ENCODE measurements around the gene HNF4A. TPM values are rescaled to one million over a fixed set of nuclear protein-coding genes. Genes with fewer than 3 reads are reported as not detected.
A peak's percentile ranks its signal among the peaks of the same experiment; 100 is the strongest.

HNF4A gene
- total RNA-seq, 2 donors from 2014 or later = not detected

- H3K27me3 ChIP-seq = no peaks in the 10 kb centered on the region
- DNase-seq (ENCODE audit: low spot score) = peak; percentile 89
- peak within 1 kb of the TSS; percentile 86 to 89 for H3K27ac ChIP-seq
- H3K36me3 ChIP-seq = peaks cover 12% of the 10 kb centered on the region
- peak in 1 of 2 donors; percentile 71 for TF ChIP-seq CTCF (IDR thresholded peaks at IDR 0.05)
- H3K4me3 ChIP-seq = peak within 1 kb of the TSS; percentile 52 to 63
- H3K4me1 ChIP-seq = peaks cover 0 to 13% of the 10 kb centered on the region in 2 donors
- no peaks in the 10 kb centered on the region for H3K9me3 ChIP-seq
Measured at GRCh38 chr20:44475694-44476560, 120.4 kb downstream of the HNF4A start, which contains the start of gene TTPAL. TTPAL (plus strand) TSS chr20:44475874; CDS start chr20:44480000, 4,126 bp downstream.

- no peaks in the 10 kb centered on the region for H3K9me3 ChIP-seq
- peaks cover 0 to 13% of the 10 kb centered on the region in 2 donors for H3K4me1 ChIP-seq
- TF ChIP-seq CTCF (IDR thresholded peaks at IDR 0.05) = no peak
- no peak for DNase-seq (ENCODE audit: low spot score)
- no peak overlapping the region for H3K27ac ChIP-seq
- no peaks in the 10 kb centered on the region for H3K27me3 ChIP-seq
- peaks cover 16% of the 10 kb centered on the region for H3K36me3 ChIP-seq
- H3K4me3 ChIP-seq = no peak overlapping the region
Measured at GRCh38 chr20:44477151-44477550, 121.7 kb downstream of the HNF4A start.

GRCh38 chr20:44478206-44478605, 122.7 kb downstream of the HNF4A start:
- no peak for DNase-seq (ENCODE audit: low spot score)
- Histone ChIP-seq H3K4me3 (no peak overlapping the region), H3K9me3 (no peaks in the 10 kb centered on the region), H3K27ac (no peak overlapping the region), H3K36me3 (peaks cover 27% of the 10 kb centered on the region), H3K4me1 (peaks cover 0 to 13% of the 10 kb centered on the region in 2 donors), H3K27me3 (no peaks in the 10 kb centered on the region)
- no peak for TF ChIP-seq CTCF (IDR thresholded peaks at IDR 0.05)

- no peak for TF ChIP-seq CTCF (IDR thresholded peaks at IDR 0.05)
Measured at GRCh38 chr20:44479643-44480042, 124.1 kb downstream of the HNF4A start.

GRCh38 chr20:44480097-44480496, 124.6 kb downstream of the HNF4A start:
- H3K27me3 ChIP-seq = no peaks in the 10 kb centered on the region
- H3K27ac ChIP-seq = no peak overlapping the region
- no peak for TF ChIP-seq CTCF (IDR thresholded peaks at IDR 0.05)
- H3K36me3 ChIP-seq = peaks cover 39% of the 10 kb centered on the region
- no peak overlapping the region for H3K4me3 ChIP-seq
- no peak for DNase-seq (ENCODE audit: low spot score)
- no peaks in the 10 kb centered on the region for H3K9me3 ChIP-seq
- H3K4me1 ChIP-seq = peaks cover 0 to 13% of the 10 kb centered on the region in 2 donors

More at GRCh38 chr20:44479643-44480042, 124.1 kb downstream of the HNF4A start:
- DNase-seq (ENCODE audit: low spot score) = no peak
- Histone ChIP-seq H3K36me3 (peaks cover 39% of the 10 kb centered on the region), H3K27ac (no peak overlapping the region), H3K4me3 (no peak overlapping the region), H3K27me3 (no peaks in the 10 kb centered on the region), H3K4me1 (peaks cover 0 to 13% of the 10 kb centered on the region in 2 donors), H3K9me3 (no peaks in the 10 kb centered on the region)

Measured in right atrium auricular region (tissue), 2 donors.